Keratinocyte (primary cell): Measurements from ENCODE around the gene PRDM1. TPM values are rescaled to one million over a fixed set of nuclear protein-coding genes. Genes with fewer than 3 reads are reported as not detected.

Source experiments
- DNase-seq: peaks from one replicate; pipeline ENCODE4 v3.0.0-alpha.2; 2011; ENCODE audit warnings: low read depth, missing footprints, low spot score
- FAIRE-seq: peaks from 2 replicates; lab custom pipeline; 2011; peaks lifted over from hg19 to GRCh38; lab: Jason Lieb, UNC
- H2AFZ ChIP-seq: 2 replicates; pipeline ENCODE4 v1.6.0; 2012; ENCODE audit warnings: low read length, control low read depth, inconsistent platforms; ENCODE audit not compliant: control insufficient read depth
- H3K27ac ChIP-seq: 2 replicates; pipeline ENCODE4 v1.5.1; 2011; ENCODE audit warnings: low read length; ENCODE audit not compliant: control insufficient read depth, insufficient read depth
- H3K27me3 ChIP-seq: 3 replicates; pipeline ENCODE4 v1.6.0; 2011; ENCODE audit warnings: low read length; ENCODE audit not compliant: control insufficient read depth, insufficient read depth; ENCODE audit errors: extremely low read depth
- H3K36me3 ChIP-seq, 2 experiments: 2 replicates in 1 of 2; 3 replicates in 1 of 2; pipeline ENCODE4 v1.5.1; 2011; ENCODE audit warnings: low read length in 2 of 2, mild to moderate bottlenecking in 1 of 2; ENCODE audit not compliant: control insufficient read depth in 2 of 2, insufficient read depth in 2 of 2; ENCODE audit errors: extremely low read depth in 1 of 2
- H3K4me1 ChIP-seq: 3 replicates; pipeline ENCODE4 v1.5.1; 2011; ENCODE audit warnings: low read length; ENCODE audit not compliant: control insufficient read depth, insufficient read depth; ENCODE audit errors: extremely low read depth
- H3K4me2 ChIP-seq: 3 replicates; pipeline ENCODE4 v1.6.0; 2011; ENCODE audit warnings: low read depth, low read length; ENCODE audit not compliant: control insufficient read depth, insufficient read depth; ENCODE audit errors: extremely low read depth
- H3K4me3 ChIP-seq, 3 experiments: fragments of 200-600 bp in 1 of 3; sonication (generic) in 1 of 3; 2 replicates in 2 of 3; 3 replicates in 1 of 3; pipeline ENCODE4 v1.5.1; 2011 to 2016; ENCODE audit warnings: low read length in 3 of 3, mild to moderate bottlenecking in 3 of 3, control low read depth in 2 of 3, inconsistent platforms in 1 of 3, low read depth in 1 of 3, mixed read lengths in 1 of 3, mixed run types in 1 of 3, moderate library complexity in 1 of 3; ENCODE audit not compliant: control insufficient read depth in 2 of 3, insufficient read depth in 2 of 3; ENCODE audit errors: extremely low read depth in 1 of 3
- H3K79me2 ChIP-seq: 2 replicates; pipeline ENCODE4 v1.6.0; 2012; ENCODE audit warnings: low read length; ENCODE audit not compliant: control insufficient read depth, insufficient read depth
- H3K9ac ChIP-seq: 3 replicates; pipeline ENCODE4 v1.6.0; 2011; ENCODE audit warnings: low read length; ENCODE audit not compliant: control insufficient read depth, insufficient read depth; ENCODE audit errors: extremely low read depth
- H3K9me1 ChIP-seq: 3 replicates; pipeline ENCODE4 v1.6.0; 2011; ENCODE audit warnings: low read length; ENCODE audit not compliant: control insufficient read depth, insufficient read depth; ENCODE audit errors: extremely low read depth
- H3K9me3 ChIP-seq: 2 replicates; pipeline ENCODE4 v1.5.1; 2012; ENCODE audit warnings: low read depth, low read length; ENCODE audit not compliant: control insufficient read depth
- H4K20me1 ChIP-seq: 3 replicates; pipeline ENCODE4 v1.6.0; 2011; ENCODE audit warnings: low read length; ENCODE audit not compliant: control insufficient read depth, insufficient read depth; ENCODE audit errors: extremely low read depth
- CTCF ChIP-seq, 3 experiments: IDR thresholded peaks in 1 of 3; conservative IDR thresholded peaks in 1 of 3; optimal IDR thresholded peaks in 1 of 3; 2 replicates in 2 of 3; 3 replicates in 1 of 3; pipeline versions ENCODE3 to v1.5.1; 2011; ENCODE audit warnings: low read length in 3 of 3, mild to moderate bottlenecking in 3 of 3, moderate library complexity in 2 of 3, control low read depth in 1 of 3, inconsistent platforms in 1 of 3; ENCODE audit not compliant: insufficient read depth in 2 of 3; ENCODE audit errors: extremely low read depth in 1 of 3
- EZH2 ChIP-seq: IDR thresholded peaks from one replicate; pipeline ENCODE4 v1.6.1; 2012; ENCODE audit warnings: inconsistent platforms, mild to moderate bottlenecking, low read length, moderate library complexity
- dilution Hi-C: fragments of 300-500 bp; cut with MboI; formaldehyde crosslinking; loops from one replicate; pipeline ENCODE4 v1.7.0; 2020; ENCODE audit warnings: low sequenced_read_pairs; ENCODE audit not compliant: extremely low pct_ligation_motif_present
- polyA plus RNA-seq, 5 experiments: library from polyadenylated mRNA; depleted of rRNA in 3 of 5; stranded (reverse) in 3 of 5; stranded (forward) in 1 of 5; unstranded in 1 of 5; fragments of >200 nt; gene quantifications; 1 replicate in 1 of 5; 2 replicates in 3 of 5; 3 replicates in 1 of 5; pipeline versions ENCODE4 v1.2.1 to v1.2.3, GENCODE V29; 2011 to 2012; ENCODE audit warnings: missing spikeins in 2 of 5, low read depth in 1 of 5, low replicate concordance in 1 of 5

Gene PRDM1
- polyA plus RNA-seq, 1 donor (not counting 4 experiments of a cell fraction or from before 2014, with no cell fraction given) = 6.7 TPM

GRCh38 chr6:106120406-106120805 is 34.3 kb downstream of the PRDM1 start:
- Histone ChIP-seq H3K27me3 (no peaks in the 10 kb centered on the region), H3K36me3 (no peaks in the 10 kb centered on the region), H3K27ac (no peak overlapping the region), H3K4me3 (no peak overlapping the region), H3K9me3 (no peaks in the 10 kb centered on the region), H3K9ac (no peak overlapping the region), H3K79me2 (no peaks in the 10 kb centered on the region), H3K4me1 (peaks cover 20% of the 10 kb centered on the region), H3K9me1 (no peaks in the 10 kb centered on the region), H3K4me2 (no peak overlapping the region), H2AFZ (no peak overlapping the region), H4K20me1 (no peaks in the 10 kb centered on the region)
- FAIRE-seq = no peak
- dilution Hi-C loops = no loop called here
- TF ChIP-seq EZH2 (no peak), CTCF (optimal IDR thresholded peaks at IDR 0.05 in 1 of 3, IDR thresholded peaks at IDR 0.05 in 1 of 3, conservative IDR thresholded peaks at IDR 0.05 in 1 of 3; ENCODE audit: extremely low read depth in 1 of 3, insufficient read depth in 2 of 3, low read length in 3 of 3) (no peak)
- no peak for DNase-seq

- H3K4me1 ChIP-seq = peaks cover 7% of the 10 kb centered on the region
- dilution Hi-C loops = no loop called here
- no peak overlapping the region for H3K9ac ChIP-seq
- H4K20me1 ChIP-seq = no peaks in the 10 kb centered on the region
- FAIRE-seq (no peak), DNase-seq (no peak)
- H3K27me3 ChIP-seq = no peaks in the 10 kb centered on the region
- no peaks in the 10 kb centered on the region for H3K9me3 ChIP-seq
- no peak overlapping the region for H3K4me3 ChIP-seq
- no peaks in the 10 kb centered on the region for H3K9me1 ChIP-seq
- TF ChIP-seq EZH2 = no peak
- TF ChIP-seq CTCF (optimal IDR thresholded peaks at IDR 0.05 in 1 of 3, IDR thresholded peaks at IDR 0.05 in 1 of 3, conservative IDR thresholded peaks at IDR 0.05 in 1 of 3; ENCODE audit: extremely low read depth in 1 of 3, insufficient read depth in 2 of 3, low read length in 3 of 3) = no peak
- no peak overlapping the region for H3K27ac ChIP-seq
- no peaks in the 10 kb centered on the region for H3K36me3 ChIP-seq
- no peak overlapping the region for H2AFZ ChIP-seq
- no peak overlapping the region for H3K4me2 ChIP-seq
- no peaks in the 10 kb centered on the region for H3K79me2 ChIP-seq
These were observed 36.3 kb downstream of the PRDM1 start for GRCh38 chr6:106122306-106122918.
